GM12865 (cell line): ENCODE results near the gene IFT43.

Experiments used
- DNase-seq: peaks from one replicate; pipeline ENCODE4 v3.0.0; 2010; ENCODE audit warnings: low read depth
- H3K4me3 ChIP-seq: 2 replicates; pipeline ENCODE4 v1.5.1; 2011; ENCODE audit warnings: mild to moderate bottlenecking, low read depth, low read length, control low read depth
- TF ChIP-seq, protein P1 (sequence below): IDR thresholded peaks from 2 replicates; pipeline ENCODE4 v1.5.1; 2011; ENCODE audit warnings: low read length, control low read depth, low read depth, inconsistent platforms; ENCODE audit not compliant: insufficient read depth; ENCODE audit errors: missing control alignments

The IFT43 gene

GRCh38 chr14:75985618-75986438 lies at the start of gene IFT43:
TSS of gene IFT43 (plus strand) at chr14:75985763. CDS start at chr14:75985787, 24 bp downstream.
- TF ChIP-seq, protein P1, sequence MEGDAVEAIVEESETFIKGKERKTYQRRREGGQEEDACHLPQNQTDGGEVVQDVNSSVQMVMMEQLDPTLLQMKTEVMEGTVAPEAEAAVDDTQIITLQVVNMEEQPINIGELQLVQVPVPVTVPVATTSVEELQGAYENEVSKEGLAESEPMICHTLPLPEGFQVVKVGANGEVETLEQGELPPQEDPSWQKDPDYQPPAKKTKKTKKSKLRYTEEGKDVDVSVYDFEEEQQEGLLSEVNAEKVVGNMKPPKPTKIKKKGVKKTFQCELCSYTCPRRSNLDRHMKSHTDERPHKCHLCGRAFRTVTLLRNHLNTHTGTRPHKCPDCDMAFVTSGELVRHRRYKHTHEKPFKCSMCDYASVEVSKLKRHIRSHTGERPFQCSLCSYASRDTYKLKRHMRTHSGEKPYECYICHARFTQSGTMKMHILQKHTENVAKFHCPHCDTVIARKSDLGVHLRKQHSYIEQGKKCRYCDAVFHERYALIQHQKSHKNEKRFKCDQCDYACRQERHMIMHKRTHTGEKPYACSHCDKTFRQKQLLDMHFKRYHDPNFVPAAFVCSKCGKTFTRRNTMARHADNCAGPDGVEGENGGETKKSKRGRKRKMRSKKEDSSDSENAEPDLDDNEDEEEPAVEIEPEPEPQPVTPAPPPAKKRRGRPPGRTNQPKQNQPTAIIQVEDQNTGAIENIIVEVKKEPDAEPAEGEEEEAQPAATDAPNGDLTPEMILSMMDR: no peak
- H3K4me3 ChIP-seq: peak within 1 kb of the TSS; percentile 99
- peak; percentile 80 for DNase-seq

DNA sequence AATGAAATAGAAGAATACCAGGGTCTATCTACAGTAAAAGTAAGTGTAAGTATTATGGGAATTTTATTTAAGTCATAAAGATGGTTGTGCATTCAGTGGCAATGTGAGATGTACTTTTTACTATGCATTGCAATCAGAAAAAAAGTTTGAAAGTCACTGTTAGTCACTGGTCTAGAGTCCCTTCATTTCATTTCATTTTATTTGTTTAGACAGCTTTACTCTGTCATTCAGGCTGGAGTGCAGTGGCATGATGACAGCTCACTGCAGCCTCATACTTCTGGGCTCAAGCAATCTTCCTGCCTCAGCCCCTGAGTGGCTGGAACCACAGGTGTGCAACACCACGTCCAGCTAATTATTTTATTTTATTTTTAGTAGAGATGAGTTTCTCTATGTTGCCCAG lies 46.4 kb upstream of the IFT43 start:
- TF ChIP-seq, protein P1: no peak
- DNase-seq: no peak
- no peak overlapping the region for H3K4me3 ChIP-seq

DNA sequence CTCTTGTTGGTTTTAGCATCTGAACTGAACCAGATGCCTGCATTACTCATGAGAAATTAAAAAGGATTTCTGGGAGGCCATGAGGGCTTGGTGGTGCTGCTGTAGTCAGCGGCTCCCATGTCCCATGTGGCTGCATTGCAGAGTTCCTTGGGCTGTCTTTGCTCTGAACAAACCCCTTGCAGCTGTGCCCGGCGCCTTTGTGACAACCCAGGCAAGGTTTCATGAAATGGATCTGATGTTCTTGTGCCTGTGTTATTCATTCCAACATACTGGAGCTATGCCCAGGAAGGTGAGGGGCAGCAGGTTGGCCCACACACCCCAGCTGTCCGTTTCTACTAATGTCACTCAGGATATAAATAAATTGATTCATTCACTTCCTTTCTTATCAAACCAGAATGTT lies 44.5 kb upstream of the IFT43 start:
- TF ChIP-seq, protein P1: no peak
- DNase-seq: no peak
- H3K4me3 ChIP-seq: no peak overlapping the region

DNA sequence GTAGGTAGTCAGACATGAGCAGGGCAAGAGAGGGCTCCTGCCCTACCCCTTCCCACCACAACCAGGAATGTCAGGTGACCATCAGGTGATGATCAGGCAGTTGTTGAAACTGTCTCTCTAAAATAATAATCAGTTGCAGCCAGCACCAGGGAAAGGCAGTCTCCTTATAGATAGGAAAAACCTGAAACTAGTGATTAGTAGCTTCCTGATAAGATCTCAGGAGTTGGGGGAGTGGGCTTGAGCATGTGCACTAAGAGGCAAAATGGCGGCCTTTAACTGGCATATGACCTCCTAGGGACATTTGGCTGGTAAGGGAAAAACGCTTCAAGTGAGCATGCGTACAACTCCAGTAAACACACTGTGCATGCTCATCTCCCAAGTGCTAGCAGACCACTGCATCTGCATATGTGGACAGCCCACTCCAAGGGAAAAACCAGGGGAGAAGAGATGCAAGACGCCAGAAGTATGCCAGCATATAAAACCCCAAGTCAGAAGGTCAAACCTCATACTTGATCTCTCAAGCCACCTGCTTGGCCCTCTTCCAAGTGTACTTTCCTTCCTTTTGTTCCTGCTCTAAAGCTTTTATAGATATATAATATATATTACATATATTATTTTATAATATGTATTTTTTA lies 40.8 kb upstream of the IFT43 start:
- no peak for DNase-seq
- H3K4me3 ChIP-seq: no peak overlapping the region
- TF ChIP-seq, protein P1: no peak

- TF ChIP-seq, protein P1: no peak
- no peak for DNase-seq
- no peak overlapping the region for H3K4me3 ChIP-seq
These were observed 38.8 kb upstream of the IFT43 start for GRCh38 chr14:75946785-75947184.

- DNase-seq: no peak
- TF ChIP-seq, protein P1: no peak
- H3K4me3 ChIP-seq: no peak overlapping the region
These were observed 33.1 kb upstream of the IFT43 start for GRCh38 chr14:75952489-75952888.
